NT2/D1 (cell line): ENCODE data around the gene TRIOBP.

Experiments
- SUZ12 ChIP-seq: IDR thresholded peaks from 2 replicates; pipeline ENCODE4 v1.6.1; 2011; ENCODE audit not compliant: insufficient read length, insufficient read depth; ENCODE audit errors: extremely low read depth
- YY1 ChIP-seq: IDR thresholded peaks from 2 replicates; pipeline ENCODE4 v1.6.1; 2011; ENCODE audit not compliant: insufficient read length, insufficient read depth
- ZNF274 ChIP-seq: IDR thresholded peaks from 2 replicates; pipeline ENCODE4 v1.6.1; 2011; ENCODE audit warnings: mild to moderate bottlenecking, low read depth, low read length

DNA sequence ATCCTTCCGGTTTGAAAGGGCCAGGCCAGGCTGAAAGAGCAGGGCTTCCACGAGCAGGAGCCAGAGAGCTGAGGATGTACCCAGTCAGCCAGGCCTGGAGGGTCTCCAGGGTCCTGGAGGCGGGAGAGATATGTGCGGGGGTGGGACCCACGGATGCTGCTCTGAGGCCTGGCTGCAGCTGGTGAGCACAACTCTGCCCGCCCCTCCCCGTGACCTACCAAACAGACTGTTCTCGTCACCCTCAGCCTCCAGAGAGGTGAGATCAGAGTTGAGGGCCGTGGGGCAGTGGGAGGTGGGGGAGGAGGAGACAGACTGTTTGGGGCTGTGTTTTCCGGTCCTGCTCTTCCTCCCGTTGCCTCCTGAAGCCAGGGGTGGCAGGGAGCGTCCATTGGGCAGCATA, 42.2 kb downstream of the TRIOBP start:
- TF ChIP-seq ZNF274 (no peak), YY1 (no peak), SUZ12 (no peak)
